Endometrium (tissue), 2 donors: ENCODE results near the gene FCER2.
"Not testable (repeated sequence)": the region's sequence is repeated elsewhere in the genome, so short reads cannot be mapped to it uniquely, and the experiment has no call there.

Source experiments
- FAIRE-seq: peaks from 2 replicates; lab custom pipeline; 2012; peaks lifted over from hg19 to GRCh38; lab: Jason Lieb, UNC
- donor health status: control.
- donor health status: control.

The FCER2 gene

GRCh38 chr19:7647156-7647555 is 54.8 kb downstream of the FCER2 start:
- no peak for FAIRE-seq

DNA sequence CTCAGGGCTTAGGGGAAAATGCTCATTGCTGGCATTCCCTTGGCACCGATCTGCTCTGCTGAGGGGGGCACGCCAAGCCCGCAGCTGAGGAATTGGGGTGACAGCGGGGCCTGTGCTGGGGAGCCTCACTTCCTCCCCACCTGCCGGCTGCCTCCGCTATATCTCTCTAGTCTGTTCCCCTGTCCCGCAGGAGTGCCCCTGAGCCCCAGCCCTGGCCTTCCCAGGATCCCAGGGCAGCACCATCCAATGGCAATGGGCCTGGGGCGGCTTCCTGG is 55.6 kb downstream of the FCER2 start:
- no peak for FAIRE-seq

GRCh38 chr19:7645656-7646425 is 56.1 kb downstream of the FCER2 start:
- FAIRE-seq, result no peak

GRCh38 chr19:7645163-7645562 is 56.8 kb downstream of the FCER2 start:
- FAIRE-seq, result no peak

GRCh38 chr19:7644550-7644877 is 57.4 kb downstream of the FCER2 start:
- no peak for FAIRE-seq

GRCh38 chr19:7643629-7644549 is 58.0 kb downstream of the FCER2 start:
- FAIRE-seq, result not testable (repeated sequence)

GRCh38 chr19:7643031-7643415 is 58.9 kb downstream of the FCER2 start:
- no peak for FAIRE-seq

GRCh38 chr19:7642295-7643030 is 59.5 kb downstream of the FCER2 start:
- no peak for FAIRE-seq

DNA sequence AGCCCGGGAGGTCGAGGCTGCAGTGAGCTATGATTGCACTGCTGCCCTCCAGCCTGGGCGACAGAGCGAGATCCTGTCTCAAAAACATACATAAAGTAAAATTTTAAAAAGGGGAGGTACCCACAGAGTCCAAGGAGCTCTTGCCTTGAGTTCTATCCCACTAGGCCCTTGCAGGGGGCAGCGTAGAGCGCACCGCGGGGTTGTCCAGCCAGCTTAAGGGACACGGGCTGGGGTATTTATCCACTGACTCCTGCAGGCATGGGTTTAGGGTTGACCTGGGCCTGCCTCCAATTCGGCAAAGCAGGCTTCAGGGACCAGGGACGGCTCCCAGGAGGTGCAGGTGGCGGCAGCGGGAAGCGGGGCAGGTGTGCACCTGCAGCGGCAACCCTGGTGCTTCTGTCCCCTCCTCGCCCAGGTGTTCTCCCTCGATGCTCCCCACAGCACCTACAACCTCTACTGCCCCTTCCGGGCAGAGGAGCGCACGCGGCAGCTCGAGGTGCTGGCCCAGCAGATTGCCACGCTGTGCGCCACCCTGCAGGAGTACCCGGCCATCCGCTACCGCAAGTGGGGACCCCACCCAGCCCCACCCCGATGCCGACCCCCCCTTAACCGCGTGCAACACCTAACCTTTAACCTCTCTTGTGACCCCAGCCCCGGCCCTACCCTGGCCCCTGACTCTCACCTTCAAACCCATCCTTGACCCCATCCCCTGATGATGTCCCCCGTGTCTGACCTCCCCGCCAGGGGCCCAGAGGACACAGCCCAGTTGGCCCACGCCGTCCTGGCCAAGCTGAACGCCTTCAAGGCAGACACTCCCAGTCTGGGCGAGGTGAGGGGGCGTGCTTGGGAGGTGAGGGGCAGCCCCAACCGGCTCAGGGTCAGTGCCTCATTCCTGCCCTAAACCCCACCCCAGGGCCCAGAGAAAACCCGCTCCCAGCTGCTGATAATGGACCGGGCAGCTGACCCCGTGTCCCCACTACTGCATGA is 60.3 kb downstream of the FCER2 start:
- no peak for FAIRE-seq

GRCh38 chr19:7640803-7641202 is 61.1 kb downstream of the FCER2 start:
- no peak for FAIRE-seq

DNA sequence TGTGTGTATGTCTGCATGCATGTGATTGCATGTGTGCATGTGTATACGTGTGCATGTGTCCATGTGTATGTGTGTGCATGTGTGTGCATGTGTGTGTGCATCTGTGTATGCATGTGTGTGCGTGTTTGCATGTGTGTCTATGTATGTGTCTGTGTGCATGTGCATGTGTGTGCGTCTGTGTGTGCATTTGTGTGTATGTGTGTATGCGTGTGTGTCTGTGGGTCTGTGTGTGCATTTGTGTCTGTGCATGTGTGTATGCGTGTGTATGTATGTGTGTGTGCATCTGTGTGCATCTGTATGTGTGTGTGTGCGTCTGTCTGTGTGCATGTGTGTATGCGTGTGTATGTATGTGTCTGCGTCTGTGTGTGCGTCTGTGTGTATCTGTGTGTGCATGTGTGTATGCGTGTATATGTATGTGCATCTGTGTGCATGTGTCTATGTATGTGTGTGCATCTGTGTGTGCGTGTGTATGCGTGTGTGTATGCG is 62.0 kb downstream of the FCER2 start:
- FAIRE-seq, result no peak

GRCh38 chr19:7638802-7639465 is 63.0 kb downstream of the FCER2 start:
- no peak for FAIRE-seq
